NB4 (cell line): ENCODE data around the gene CCBE1.

Experiments
- DNase-seq: peaks from one replicate; pipeline ENCODE4 v3.0.0; 2010; ENCODE audit warnings: low read depth
- H3K4me3 ChIP-seq: one replicate; pipeline ENCODE4 v1.5.1; 2011; ENCODE audit warnings: mild to moderate bottlenecking, low read depth, low read length, moderate library complexity
- CTCF ChIP-seq: IDR thresholded peaks from one replicate; pipeline ENCODE4 v1.5.1; 2012; ENCODE audit warnings: low read depth, low read length
- MAX ChIP-seq: IDR thresholded peaks from 2 replicates; pipeline ENCODE4 v1.6.1; 2011; ENCODE audit warnings: low read depth, low read length
- MYC ChIP-seq: IDR thresholded peaks from 2 replicates; pipeline ENCODE4 v1.6.1; 2011; ENCODE audit warnings: low read depth, low read length
- POLR2A ChIP-seq: IDR thresholded peaks from 2 replicates; pipeline ENCODE4 v1.6.1; 2011; ENCODE audit warnings: mild to moderate bottlenecking; ENCODE audit not compliant: insufficient read length; ENCODE audit errors: extremely low read depth

The CCBE1 gene

GRCh38 chr18:59675346-59675745, 21.9 kb downstream of the CCBE1 start:
- no peak for DNase-seq
- H3K4me3 ChIP-seq: no peak overlapping the region
- TF ChIP-seq MAX: no peak
- TF ChIP-seq MYC: no peak
- no peak for TF ChIP-seq CTCF
- TF ChIP-seq POLR2A: no peak

- DNase-seq: no peak
- TF ChIP-seq MYC (no peak), MAX (no peak)
- H3K4me3 ChIP-seq: no peak overlapping the region
These were observed 22.3 kb downstream of the CCBE1 start for GRCh38 chr18:59674903-59675270.

GRCh38 chr18:59674186-59674902, 22.9 kb downstream of the CCBE1 start:
- TF ChIP-seq MAX (no peak), MYC (no peak), POLR2A (no peak)
- no peak for DNase-seq
- no peak overlapping the region for H3K4me3 ChIP-seq

- no peak overlapping the region for H3K4me3 ChIP-seq
- no peak for DNase-seq
These were observed 24.9 kb downstream of the CCBE1 start for GRCh38 chr18:59672235-59672711.

DNA sequence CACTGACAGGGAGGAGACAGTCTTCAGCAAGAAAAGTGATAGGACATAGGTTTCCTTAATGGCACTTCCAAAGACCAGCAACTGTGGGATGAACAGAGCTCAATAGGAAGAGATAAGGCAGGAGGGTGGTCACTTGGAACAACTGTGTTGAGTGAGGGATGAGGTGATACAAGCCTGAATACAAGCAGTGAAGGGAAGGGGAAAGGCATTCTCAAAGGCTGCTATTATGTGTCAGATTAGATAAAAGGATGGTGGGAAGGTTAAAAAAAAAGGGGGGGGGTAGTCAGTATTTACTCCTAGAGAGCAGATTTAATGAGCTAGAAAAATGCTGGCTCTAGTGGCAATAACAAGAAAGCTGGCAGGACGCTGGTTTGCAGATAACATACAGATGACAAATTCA, 25.7 kb downstream of the CCBE1 start:
- no peak overlapping the region for H3K4me3 ChIP-seq
- DNase-seq: no peak
- TF ChIP-seq MYC: no peak
- TF ChIP-seq POLR2A: no peak
- no peak for TF ChIP-seq MAX
- no peak for TF ChIP-seq CTCF

More at GRCh38 chr18:59672235-59672711, 24.9 kb downstream of the CCBE1 start:
- TF ChIP-seq MYC (no peak), CTCF (no peak), MAX (no peak), POLR2A (no peak)

GRCh38 chr18:59669872-59670657, 27.2 kb downstream of the CCBE1 start:
- no peak for DNase-seq
- H3K4me3 ChIP-seq: no peak overlapping the region
- no peak for TF ChIP-seq CTCF
- no peak for TF ChIP-seq POLR2A
- no peak for TF ChIP-seq MYC
- TF ChIP-seq MAX: no peak
